ENCODE results near the gene NECTIN1. TPM values are rescaled to one million over a fixed set of nuclear protein-coding genes. Genes with fewer than 3 reads are reported as not detected.

NECTIN1 gene
- total and polyA plus RNA-seq, 2 of the 13 experiments (the other 11 are each of a cell fraction or from before 2014, with no cell fraction given) = 3.9 to 7.3 TPM

DNA sequence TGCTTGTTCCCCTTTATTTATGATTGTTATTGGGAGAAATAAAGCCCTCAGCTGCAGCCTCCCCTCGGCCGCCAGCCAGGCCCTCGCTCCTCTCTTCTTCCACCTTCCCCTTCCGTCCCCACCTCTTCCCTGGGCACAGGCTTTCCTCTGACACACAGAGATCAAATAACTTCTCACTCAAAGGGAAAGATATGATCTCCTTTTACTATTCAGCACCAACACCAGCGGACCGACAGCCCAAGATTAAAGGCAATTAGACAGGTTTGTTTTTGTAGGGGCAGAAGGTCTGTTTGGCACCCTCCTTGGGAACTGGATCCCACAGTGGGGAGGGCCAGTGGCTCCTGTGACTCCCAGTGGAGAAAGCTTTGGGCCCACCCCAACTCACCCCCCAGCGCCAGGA lies 23.0 kb downstream of the NECTIN1 start:
- H3K4me2 ChIP-seq (ENCODE audit: low read depth, low read length) = no peak overlapping the region
- in situ Hi-C loops (cut with HindIII; ENCODE audit: extremely low pct_ligation_motif_present, low pct_unique_long_range_greater_than_20kb) (no loop called here), intact Hi-C loops (cut with micrococcal nuclease; ENCODE audit: unreplicated experiment) (no loop called here)
- H3K9me3 ChIP-seq (ENCODE audit: low read length) = no peaks in the 10 kb centered on the region
- H3K27me3 ChIP-seq (ENCODE audit: control insufficient read depth in 1 of 2, insufficient read depth in 2 of 2, low read length in 2 of 2) = no peaks in the 10 kb centered on the region
- H3K36me3 ChIP-seq (replicated peaks in 1 of 2; ENCODE audit: control insufficient read depth in 1 of 2, insufficient read depth in 2 of 2, low read length in 2 of 2) = no peaks in the 10 kb centered on the region
- no peak for TF ChIP-seq ZNF121 (CRISPR knock-in tag; IDR thresholded peaks at IDR 0.05)
- TF ChIP-seq, protein P1, sequence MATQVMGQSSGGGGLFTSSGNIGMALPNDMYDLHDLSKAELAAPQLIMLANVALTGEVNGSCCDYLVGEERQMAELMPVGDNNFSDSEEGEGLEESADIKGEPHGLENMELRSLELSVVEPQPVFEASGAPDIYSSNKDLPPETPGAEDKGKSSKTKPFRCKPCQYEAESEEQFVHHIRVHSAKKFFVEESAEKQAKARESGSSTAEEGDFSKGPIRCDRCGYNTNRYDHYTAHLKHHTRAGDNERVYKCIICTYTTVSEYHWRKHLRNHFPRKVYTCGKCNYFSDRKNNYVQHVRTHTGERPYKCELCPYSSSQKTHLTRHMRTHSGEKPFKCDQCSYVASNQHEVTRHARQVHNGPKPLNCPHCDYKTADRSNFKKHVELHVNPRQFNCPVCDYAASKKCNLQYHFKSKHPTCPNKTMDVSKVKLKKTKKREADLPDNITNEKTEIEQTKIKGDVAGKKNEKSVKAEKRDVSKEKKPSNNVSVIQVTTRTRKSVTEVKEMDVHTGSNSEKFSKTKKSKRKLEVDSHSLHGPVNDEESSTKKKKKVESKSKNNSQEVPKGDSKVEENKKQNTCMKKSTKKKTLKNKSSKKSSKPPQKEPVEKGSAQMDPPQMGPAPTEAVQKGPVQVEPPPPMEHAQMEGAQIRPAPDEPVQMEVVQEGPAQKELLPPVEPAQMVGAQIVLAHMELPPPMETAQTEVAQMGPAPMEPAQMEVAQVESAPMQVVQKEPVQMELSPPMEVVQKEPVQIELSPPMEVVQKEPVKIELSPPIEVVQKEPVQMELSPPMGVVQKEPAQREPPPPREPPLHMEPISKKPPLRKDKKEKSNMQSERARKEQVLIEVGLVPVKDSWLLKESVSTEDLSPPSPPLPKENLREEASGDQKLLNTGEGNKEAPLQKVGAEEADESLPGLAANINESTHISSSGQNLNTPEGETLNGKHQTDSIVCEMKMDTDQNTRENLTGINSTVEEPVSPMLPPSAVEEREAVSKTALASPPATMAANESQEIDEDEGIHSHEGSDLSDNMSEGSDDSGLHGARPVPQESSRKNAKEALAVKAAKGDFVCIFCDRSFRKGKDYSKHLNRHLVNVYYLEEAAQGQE (IDR thresholded peaks at IDR 0.05; ENCODE audit: borderline replicate concordance in 1 of 2, low read depth in 1 of 2, low read length in 2 of 2) = peak in 1 of 2 experiments; percentile 25; a peak in 1 of 4 replicates
- CTCF ChIA-PET (ENCODE audit: low intra/inter-chr PET ratio, low total read pairs) = no interaction called here
- H4K20me1 ChIP-seq (ENCODE audit: insufficient read depth, low read length) = no peaks in the 10 kb centered on the region
- no peak for ATAC-seq
- POLR2A ChIA-PET = no interaction called here
- H3K4me1 ChIP-seq (ENCODE audit: insufficient read depth, low read length) = peaks cover 17% of the 10 kb centered on the region
- no peak for DNase-seq (ENCODE audit: low spot score)
- no peak overlapping the region for H3K4me3 ChIP-seq (replicated peaks in 1 of 3; ENCODE audit: insufficient read depth in 1 of 3, low read depth in 2 of 3, low read length in 3 of 3)
- 94% methylated on average over 7 of the region's 7 CpGs for WGBS (ENCODE audit: low lambda C conversion rate)
- no peak for FAIRE-seq
- H3K79me2 ChIP-seq (ENCODE audit: insufficient read depth, low read length) = no peaks in the 10 kb centered on the region
- no peak overlapping the region for H3K27ac ChIP-seq (ENCODE audit: extremely low read length, insufficient read depth, low read length)
- H2AFZ ChIP-seq (ENCODE audit: low read length) = no peak overlapping the region
- no TSS peak for BruUV-seq (replicated peaks)
- H3K9ac ChIP-seq (ENCODE audit: insufficient read depth, low read depth, low read length) = no peak overlapping the region

DNA sequence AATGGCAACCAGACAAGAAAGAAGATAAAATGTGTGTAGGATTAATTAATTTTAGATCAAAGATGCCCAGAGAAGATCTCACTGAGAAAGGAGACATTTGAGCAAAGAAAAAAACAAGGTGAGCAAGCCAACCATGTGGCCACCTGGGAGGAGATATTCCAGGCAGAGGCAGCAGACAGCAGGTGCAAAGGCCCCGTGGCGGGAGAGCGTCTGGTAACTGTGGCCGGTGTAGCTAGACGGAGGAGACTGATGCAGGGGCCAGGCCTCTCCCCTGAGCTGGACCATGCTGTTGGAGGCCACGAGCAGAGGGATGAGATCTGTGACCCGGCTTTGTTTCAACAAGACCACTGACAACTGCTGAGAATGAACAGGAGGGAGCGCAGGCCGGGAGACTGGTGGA lies 23.6 kb downstream of the NECTIN1 start:
- ATAC-seq (no peak), DNase-seq (ENCODE audit: low spot score) (no peak), FAIRE-seq (no peak)
- 97% methylated on average over 9 of the region's 9 CpGs for WGBS (ENCODE audit: low lambda C conversion rate)
- intact Hi-C loops (cut with micrococcal nuclease; ENCODE audit: unreplicated experiment) (no loop called here), in situ Hi-C loops (cut with HindIII; ENCODE audit: extremely low pct_ligation_motif_present, low pct_unique_long_range_greater_than_20kb) (no loop called here)
- H3K79me2 ChIP-seq (ENCODE audit: insufficient read depth, low read length) = no peaks in the 10 kb centered on the region
- no peak overlapping the region for H3K27ac ChIP-seq (ENCODE audit: extremely low read length, insufficient read depth, low read length)
- H3K9ac ChIP-seq (ENCODE audit: insufficient read depth, low read depth, low read length) = no peak overlapping the region
- H2AFZ ChIP-seq (ENCODE audit: low read length) = no peak overlapping the region
- ChIA-PET POLR2A (no interaction called here), CTCF (ENCODE audit: low intra/inter-chr PET ratio, low total read pairs) (no interaction called here)
- BruUV-seq (replicated peaks) = no TSS peak
- peaks cover 17% of the 10 kb centered on the region for H3K4me1 ChIP-seq (ENCODE audit: insufficient read depth, low read length)
- H3K4me3 ChIP-seq (replicated peaks in 1 of 3; ENCODE audit: insufficient read depth in 1 of 3, low read depth in 2 of 3, low read length in 3 of 3) = no peak overlapping the region
- H4K20me1 ChIP-seq (ENCODE audit: insufficient read depth, low read length) = no peaks in the 10 kb centered on the region
- no peak overlapping the region for H3K4me2 ChIP-seq (ENCODE audit: low read depth, low read length)
- no peaks in the 10 kb centered on the region for H3K36me3 ChIP-seq (replicated peaks in 1 of 2; ENCODE audit: control insufficient read depth in 1 of 2, insufficient read depth in 2 of 2, low read length in 2 of 2)
- no peaks in the 10 kb centered on the region for H3K9me3 ChIP-seq (ENCODE audit: low read length)
- H3K27me3 ChIP-seq (ENCODE audit: control insufficient read depth in 1 of 2, insufficient read depth in 2 of 2, low read length in 2 of 2) = no peaks in the 10 kb centered on the region
- TF ChIP-seq AKNA (CRISPR knock-in tag; IDR thresholded peaks at IDR 0.05; ENCODE audit: borderline replicate concordance) (no peak), ZNF451 (CRISPR knock-in tag; IDR thresholded peaks at IDR 0.05) (no peak), MTF2 (CRISPR knock-in tag; IDR thresholded peaks at IDR 0.05; ENCODE audit: borderline replicate concordance) (no peak), ZBTB21 (CRISPR knock-in tag; IDR thresholded peaks at IDR 0.05) (no peak), GMEB1 (CRISPR knock-in tag; IDR thresholded peaks at IDR 0.05; ENCODE audit: borderline replicate concordance) (no peak), ZNF720 (CRISPR knock-in tag; IDR thresholded peaks at IDR 0.05) (no peak)

Data from HepG2 (cell line).